Parathyroid adenoma (tissue), 2 donors: ENCODE measurements around the gene VPS13D.

ENCODE experiments used
- H2AFZ ChIP-seq: fragments of 300-600 bp; sonication (generic); one replicate; pipeline ENCODE4 v1.7.0; 2017; ENCODE audit warnings: antibody characterized with exemption, mild to moderate bottlenecking
- H3K27ac ChIP-seq: fragments of 300-600 bp; sonication (generic); one replicate; pipeline ENCODE4 v1.7.0; 2017
- H3K27me3 ChIP-seq: fragments of 300-600 bp; sonication (generic); one replicate; pipeline ENCODE4 v1.7.0; 2017; ENCODE audit warnings: low read length; ENCODE audit not compliant: control insufficient read depth, insufficient read depth
- H3K36me3 ChIP-seq: fragments of 300-600 bp; sonication (generic); one replicate; pipeline ENCODE4 v1.7.0; 2017; ENCODE audit warnings: low read length; ENCODE audit not compliant: control insufficient read depth, insufficient read depth
- H3K4me1 ChIP-seq: fragments of 300-600 bp; sonication (generic); one replicate; pipeline ENCODE4 v1.7.0; 2017; ENCODE audit warnings: control low read depth
- H3K4me2 ChIP-seq: fragments of 300-600 bp; sonication (generic); one replicate; pipeline ENCODE4 v1.7.0; 2017; ENCODE audit warnings: low read length
- H3K4me3 ChIP-seq: fragments of 300-600 bp; sonication (generic); one replicate; pipeline ENCODE4 v1.7.0; 2017; ENCODE audit warnings: low read depth, low read length
- H3K79me2 ChIP-seq: fragments of 300-600 bp; sonication (generic); one replicate; pipeline ENCODE4 v1.7.0; 2017; ENCODE audit warnings: control low read depth
- H3K9ac ChIP-seq: fragments of 300-600 bp; sonication (generic); one replicate; pipeline ENCODE4 v1.7.0; 2017; ENCODE audit warnings: mild to moderate bottlenecking
- H3K9me3 ChIP-seq: fragments of 300-600 bp; sonication (generic); one replicate; pipeline ENCODE4 v1.7.0; 2017; ENCODE audit warnings: low read length; ENCODE audit not compliant: control insufficient read depth
- CTCF ChIP-seq: fragments of 300-600 bp; sonication (generic); IDR thresholded peaks from one replicate; pipeline ENCODE4 v1.7.0; 2017; ENCODE audit warnings: antibody characterized with exemption, mild to moderate bottlenecking
- donor health status: primary hyperparathyroidism.

The VPS13D gene

GRCh38 chr1:12464598-12465056 is 234.8 kb downstream of the VPS13D start:
- Histone ChIP-seq H3K36me3 (no peaks in the 10 kb centered on the region), H3K4me2 (no peak overlapping the region), H3K4me1 (peaks cover 4% of the 10 kb centered on the region), H3K9me3 (no peaks in the 10 kb centered on the region), H3K9ac (no peak overlapping the region), H3K4me3 (no peak overlapping the region), H2AFZ (no peak overlapping the region), H3K79me2 (no peaks in the 10 kb centered on the region), H3K27me3 (no peaks in the 10 kb centered on the region), H3K27ac (peak overlapping the region; percentile 32)
- TF ChIP-seq CTCF, result no peak

- peaks cover 4% of the 10 kb centered on the region for H3K4me1 ChIP-seq
Measured at GRCh38 chr1:12465126-12465525, 235.3 kb downstream of the VPS13D start.

GRCh38 chr1:12466816-12467215 is 237.0 kb downstream of the VPS13D start:
- no peaks in the 10 kb centered on the region for H3K36me3 ChIP-seq

More at GRCh38 chr1:12465126-12465525, 235.3 kb downstream of the VPS13D start:
- H3K4me2 ChIP-seq, result no peak overlapping the region
- no peak overlapping the region for H3K9ac ChIP-seq
- H3K27ac ChIP-seq, result no peak overlapping the region
- H3K27me3 ChIP-seq, result no peaks in the 10 kb centered on the region
- H3K4me3 ChIP-seq, result no peak overlapping the region
- TF ChIP-seq CTCF, result no peak
- no peak overlapping the region for H2AFZ ChIP-seq
- H3K79me2 ChIP-seq, result no peaks in the 10 kb centered on the region
- H3K36me3 ChIP-seq, result no peaks in the 10 kb centered on the region
- H3K9me3 ChIP-seq, result no peaks in the 10 kb centered on the region

GRCh38 chr1:12467570-12468286 is 237.9 kb downstream of the VPS13D start:
- no peak for TF ChIP-seq CTCF
- H3K9ac ChIP-seq, result no peak overlapping the region
- H2AFZ ChIP-seq, result no peak overlapping the region
- no peaks in the 10 kb centered on the region for H3K36me3 ChIP-seq
- H3K79me2 ChIP-seq, result no peaks in the 10 kb centered on the region
- H3K27ac ChIP-seq, result no peak overlapping the region
- H3K4me3 ChIP-seq, result no peak overlapping the region
- no peak overlapping the region for H3K4me2 ChIP-seq
- no peaks in the 10 kb centered on the region for H3K9me3 ChIP-seq
- no peaks in the 10 kb centered on the region for H3K27me3 ChIP-seq
- H3K4me1 ChIP-seq, result peaks cover 4% of the 10 kb centered on the region

More at GRCh38 chr1:12466816-12467215, 237.0 kb downstream of the VPS13D start:
- no peak overlapping the region for H3K4me3 ChIP-seq
- H3K9ac ChIP-seq, result no peak overlapping the region
- H3K4me1 ChIP-seq, result peaks cover 4% of the 10 kb centered on the region
- no peaks in the 10 kb centered on the region for H3K27me3 ChIP-seq
- H3K79me2 ChIP-seq, result no peaks in the 10 kb centered on the region
- no peak overlapping the region for H2AFZ ChIP-seq
- no peak for TF ChIP-seq CTCF
- H3K9me3 ChIP-seq, result no peaks in the 10 kb centered on the region
- no peak overlapping the region for H3K4me2 ChIP-seq
- H3K27ac ChIP-seq, result no peak overlapping the region

GRCh38 chr1:12468323-12468722 is 238.5 kb downstream of the VPS13D start:
- H3K4me3 ChIP-seq, result no peak overlapping the region
- no peaks in the 10 kb centered on the region for H3K9me3 ChIP-seq
- no peak overlapping the region for H2AFZ ChIP-seq
- no peak overlapping the region for H3K4me2 ChIP-seq
- H3K4me1 ChIP-seq, result peaks cover 4% of the 10 kb centered on the region
- H3K27me3 ChIP-seq, result no peaks in the 10 kb centered on the region
- H3K36me3 ChIP-seq, result no peaks in the 10 kb centered on the region
- no peak for TF ChIP-seq CTCF
- no peak overlapping the region for H3K9ac ChIP-seq
- H3K27ac ChIP-seq, result no peak overlapping the region
- H3K79me2 ChIP-seq, result no peaks in the 10 kb centered on the region
